Stimulated activated CD8-positive, alpha-beta memory T cell treated with anti-CD3 and anti-CD28 coated beads, Interleukin-12 subunit alpha, Interleukin-12 subunit beta, amount 100 ng/mL, for 4 hours (primary cell): ENCODE results near the gene PVALB.

Experiments
- DNase-seq: peaks from one replicate; pipeline ENCODE4 v3.0.0-alpha.2; 2020; ENCODE audit warnings: low read depth

The PVALB gene

GRCh38 chr22:36846271-36846670, 29.4 kb upstream of the PVALB start:
- no peak for DNase-seq

GRCh38 chr22:36840106-36840505, 23.3 kb upstream of the PVALB start:
- DNase-seq, result no peak

DNA sequence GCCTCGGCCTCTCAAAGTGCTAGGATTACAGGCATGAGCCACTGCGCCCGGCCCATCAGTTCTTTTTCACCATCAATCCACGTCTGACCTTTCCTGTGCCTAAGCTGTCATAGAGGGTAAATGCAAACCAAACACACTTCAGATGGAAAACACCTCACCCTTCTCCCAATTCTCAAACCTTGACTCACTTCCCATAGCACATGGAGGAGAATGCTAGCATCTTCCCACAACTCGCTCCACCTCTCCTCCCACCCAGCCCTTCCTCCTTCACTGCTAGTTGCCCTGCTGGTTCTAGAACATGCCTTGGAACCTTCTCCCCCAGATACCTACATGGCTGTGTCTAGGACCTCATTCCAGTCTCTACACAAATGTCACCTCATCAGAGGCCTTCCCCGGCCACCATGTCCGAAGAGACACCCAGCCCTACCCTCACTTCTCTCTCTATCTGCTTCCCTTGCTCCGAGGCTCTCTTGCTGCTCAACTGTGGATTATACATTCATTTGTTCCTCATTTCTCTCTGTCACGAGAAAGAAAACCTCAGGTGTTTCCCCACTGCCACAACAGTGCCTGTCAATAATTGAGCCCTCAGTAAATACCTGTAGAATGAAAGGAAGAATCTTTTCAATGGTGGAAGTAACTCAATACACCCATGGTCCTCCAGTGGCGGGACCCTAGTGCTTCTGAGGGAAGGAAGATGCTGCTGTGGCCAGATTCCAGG, 22.7 kb upstream of the PVALB start:
- DNase-seq, result no peak

DNA sequence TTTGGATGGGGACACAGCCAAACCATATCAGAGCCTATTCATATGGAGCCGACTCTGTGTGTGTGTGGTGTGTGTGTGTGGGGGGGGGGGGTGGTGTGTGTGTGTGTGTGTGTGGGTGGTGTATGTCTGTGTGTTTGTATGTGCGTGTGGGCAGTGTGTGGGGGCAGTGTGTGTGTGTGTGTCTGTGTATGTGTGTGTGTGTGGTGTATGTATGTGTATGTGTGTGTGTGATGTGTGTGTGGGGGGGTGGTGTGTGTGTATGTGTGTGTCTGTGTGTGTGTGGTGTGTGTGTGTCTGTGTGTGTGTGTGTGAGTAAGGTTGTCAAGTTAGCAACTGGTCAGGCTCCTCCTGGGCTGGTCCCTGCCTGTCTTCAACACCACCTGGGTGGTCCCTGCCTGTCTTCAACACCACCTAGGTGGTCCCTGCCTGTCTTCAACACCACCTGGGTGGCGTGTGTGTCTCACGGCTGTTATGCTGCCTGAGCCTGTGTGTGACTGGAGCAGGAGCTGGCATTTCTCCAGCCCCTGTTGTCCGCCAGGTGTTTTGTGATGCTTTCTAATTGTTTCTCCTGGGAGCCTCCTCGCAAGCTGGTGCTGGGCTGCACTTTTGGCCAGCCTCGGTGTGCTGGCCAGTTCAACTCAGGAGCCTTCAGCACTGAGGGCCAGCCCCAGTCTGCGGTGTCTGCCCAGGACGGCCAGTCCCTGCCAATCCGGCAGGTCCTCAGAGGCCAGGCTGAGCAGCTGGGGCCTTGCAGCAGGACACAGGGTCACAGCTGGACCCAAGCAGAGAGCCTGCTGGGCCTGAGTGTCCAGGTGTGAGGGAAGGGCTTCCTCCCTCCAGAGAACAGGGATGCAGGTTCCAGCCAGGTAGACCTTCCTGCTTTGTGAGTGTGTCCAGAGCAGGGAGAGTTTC, 21.5 kb upstream of the PVALB start:
- DNase-seq, result no peak

- DNase-seq, result no peak
These were observed 19.1 kb upstream of the PVALB start for GRCh38 chr22:36835903-36836302.

GRCh38 chr22:36833073-36833472, 16.2 kb upstream of the PVALB start:
- no peak for DNase-seq

- DNase-seq, result no peak
These were observed 14.9 kb upstream of the PVALB start for GRCh38 chr22:36831717-36832116.

- DNase-seq, result no peak
These were observed 14.4 kb upstream of the PVALB start for GRCh38 chr22:36831206-36831605.

- no peak for DNase-seq
These were observed 13.8 kb upstream of the PVALB start for GRCh38 chr22:36830601-36831000.

DNA sequence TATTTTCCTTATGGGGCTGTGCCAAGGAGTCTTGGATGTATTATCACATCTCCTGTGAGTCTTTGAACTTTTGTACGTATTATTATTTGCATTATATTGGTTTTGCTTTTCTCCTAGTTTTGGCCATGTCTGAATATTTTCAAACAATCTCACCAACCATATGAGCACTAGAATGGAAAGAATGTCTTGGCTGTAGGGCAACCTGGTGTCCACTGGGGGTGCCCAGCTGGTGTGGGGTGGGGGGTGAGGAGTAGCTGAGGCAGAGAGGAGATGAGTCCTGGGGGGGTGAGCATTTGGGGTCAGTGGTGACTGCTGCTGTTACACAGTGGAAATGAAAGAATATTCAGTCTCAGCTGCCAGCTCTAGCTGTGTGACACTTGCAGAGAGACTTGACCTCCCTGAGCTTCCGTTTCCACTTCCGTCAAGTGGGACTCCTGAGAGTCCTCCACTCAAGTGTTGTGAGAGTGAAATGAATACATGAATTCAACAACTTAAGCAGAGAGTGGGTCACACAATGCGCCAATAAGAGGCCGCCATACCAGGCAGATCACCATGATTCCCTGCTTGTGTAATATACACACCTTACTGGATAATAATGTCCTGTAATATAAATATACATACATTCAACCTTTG, 12.7 kb upstream of the PVALB start:
- no peak for DNase-seq

DNA sequence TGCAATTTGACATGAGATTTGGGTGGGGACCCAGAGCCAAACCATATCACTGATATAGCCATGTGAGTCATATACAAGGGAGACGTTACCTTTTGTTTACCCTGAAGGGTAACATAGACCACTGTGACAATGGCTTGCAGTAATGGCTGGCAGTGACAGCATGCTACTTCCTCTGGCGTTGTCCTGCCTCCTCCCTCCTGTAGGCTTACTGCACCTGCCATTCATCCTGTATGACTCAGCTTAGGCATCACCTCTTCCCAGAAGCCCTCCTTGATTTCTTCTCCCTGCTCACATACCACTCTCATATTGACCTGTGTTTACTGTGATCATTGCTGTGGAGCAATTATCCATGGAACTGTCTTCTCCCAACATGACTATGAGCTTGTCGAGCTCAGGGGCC, 12.0 kb upstream of the PVALB start:
- no peak for DNase-seq

DNA sequence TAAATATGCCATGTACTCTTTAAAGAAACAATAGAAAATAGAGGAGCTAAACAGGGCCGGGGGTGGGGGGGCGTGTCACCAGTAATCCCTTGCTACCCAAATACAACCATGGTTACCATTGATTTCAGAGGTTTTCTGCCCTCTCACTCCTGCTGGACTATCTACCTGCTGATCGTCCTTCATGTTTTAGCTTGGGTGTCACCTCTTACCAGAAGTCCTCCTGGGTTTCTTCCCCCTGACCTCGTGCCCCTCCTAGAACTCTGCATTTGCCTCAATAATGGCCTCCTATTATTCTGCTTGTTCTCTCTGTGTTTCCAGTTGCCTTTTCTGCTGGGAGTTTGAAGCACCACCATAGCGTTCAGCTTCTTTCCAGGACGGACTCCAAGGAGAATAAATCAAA, 9.4 kb upstream of the PVALB start:
- no peak for DNase-seq

GRCh38 chr22:36824655-36825054, 7.8 kb upstream of the PVALB start:
- DNase-seq, result no peak

DNA sequence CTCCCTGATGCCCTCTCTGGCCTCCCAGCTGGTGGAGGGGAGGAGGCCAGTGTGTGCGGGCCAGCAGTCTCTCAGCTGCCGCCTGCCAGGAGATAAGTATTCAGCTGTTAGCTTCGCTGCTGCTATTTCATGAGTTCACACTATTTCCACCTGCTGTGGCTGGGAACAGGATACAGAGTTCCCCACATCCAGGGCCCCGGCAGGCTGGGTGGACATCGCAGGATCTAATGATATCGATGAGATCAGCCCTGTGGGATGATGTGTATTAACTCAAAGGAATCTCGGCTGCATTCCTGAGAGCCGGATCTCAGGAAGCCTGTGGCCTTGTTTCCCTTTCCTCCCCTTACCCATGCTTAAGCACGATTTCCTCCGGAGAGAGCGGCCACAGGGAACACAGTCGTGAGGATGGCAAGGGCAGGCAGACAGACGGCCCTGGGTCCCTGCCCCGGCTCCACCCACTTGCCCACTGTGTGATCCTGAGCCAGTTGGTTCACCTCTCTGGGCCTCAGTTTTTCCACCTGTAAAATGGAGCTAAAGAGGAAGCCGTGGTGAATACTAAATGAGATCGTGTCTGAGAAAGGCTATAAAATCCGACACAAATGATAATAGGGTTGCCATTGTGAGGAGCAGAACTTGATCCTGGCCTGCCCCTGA, 6.5 kb upstream of the PVALB start:
- no peak for DNase-seq

GRCh38 chr22:36822581-36822980, 5.7 kb upstream of the PVALB start:
- no peak for DNase-seq

DNA sequence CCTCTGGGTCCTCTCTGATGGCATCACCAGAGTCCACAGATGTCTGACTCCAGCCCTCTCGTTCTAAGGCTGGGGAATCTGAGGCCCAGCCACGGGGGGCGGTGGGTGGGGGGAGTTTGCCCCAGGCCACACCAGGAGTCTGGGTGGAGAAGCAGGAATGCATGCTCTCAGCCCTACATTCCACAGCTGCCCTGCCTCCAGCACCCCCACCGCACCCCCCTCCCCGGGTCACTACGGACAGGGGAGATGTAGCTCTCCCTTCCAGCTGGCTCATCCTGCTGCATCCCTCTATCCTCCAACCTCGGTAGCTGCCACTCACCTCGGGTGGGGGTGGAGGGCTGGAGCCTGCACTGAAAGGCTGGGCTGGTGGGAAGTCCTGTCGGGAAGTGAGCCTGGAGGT, 2.3 kb upstream of the PVALB start:
- DNase-seq, result no peak

GRCh38 chr22:36818010-36818642, 1.3 kb upstream of the PVALB start:
- no peak for DNase-seq

GRCh38 chr22:36817525-36817848, 652 bp upstream of the PVALB start:
- no peak for DNase-seq

GRCh38 chr22:36816339-36816635, 548 bp downstream of the PVALB start:
- DNase-seq, result no peak

- DNase-seq, result no peak
These were observed 1.1 kb downstream of the PVALB start for GRCh38 chr22:36815558-36816338.

GRCh38 chr22:36814801-36815200, 2.0 kb downstream of the PVALB start:
- no peak for DNase-seq
